Esophagus squamous epithelium (tissue), 4 donors: ENCODE data around the gene RSAD2.

Experiments used
- POLR2A ChIP-seq, 4 donors: fragments of 450-650 bp; IDR thresholded peaks; one replicate each; pipeline ENCODE4 v1.6.1; 2017; ENCODE audit warnings: antibody characterized with exemption in 4 of 4, mild to moderate bottlenecking in 4 of 4, moderate library complexity in 3 of 4
- TF ChIP-seq, protein P1 (sequence below), 6 experiments: fragments of 450-650 bp in 4 of 6; fragments of 200-600 bp in 2 of 6; sonication (generic) in 2 of 6; IDR thresholded peaks; one replicate each; pipeline ENCODE4 v1.5.1; 2016 to 2019; ENCODE audit warnings: antibody characterized with exemption in 6 of 6, mild to moderate bottlenecking in 4 of 6, moderate library complexity in 4 of 6

DNA sequence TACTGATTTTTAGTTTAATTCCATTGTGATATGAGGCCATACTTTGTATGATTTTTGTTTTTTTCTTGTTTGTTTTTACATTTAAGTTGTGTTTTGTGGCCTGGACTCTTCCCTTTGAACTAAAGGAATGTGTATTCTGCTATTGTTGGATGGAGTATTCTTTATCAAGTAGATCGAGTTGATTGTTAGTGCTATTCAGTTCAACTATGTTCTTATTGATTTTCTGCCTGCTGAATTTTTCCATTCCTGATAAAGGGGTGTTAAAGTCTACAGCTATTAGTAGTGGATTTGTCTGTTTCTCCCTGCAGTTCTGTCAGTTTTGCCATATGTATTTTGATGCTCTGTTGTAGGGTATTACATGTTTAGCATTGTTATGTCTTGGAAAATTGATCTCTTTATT lies 54.2 kb downstream of the RSAD2 start:
- TF ChIP-seq POLR2A (IDR thresholded peaks at IDR 0.05) = no peak
- TF ChIP-seq, protein P1, sequence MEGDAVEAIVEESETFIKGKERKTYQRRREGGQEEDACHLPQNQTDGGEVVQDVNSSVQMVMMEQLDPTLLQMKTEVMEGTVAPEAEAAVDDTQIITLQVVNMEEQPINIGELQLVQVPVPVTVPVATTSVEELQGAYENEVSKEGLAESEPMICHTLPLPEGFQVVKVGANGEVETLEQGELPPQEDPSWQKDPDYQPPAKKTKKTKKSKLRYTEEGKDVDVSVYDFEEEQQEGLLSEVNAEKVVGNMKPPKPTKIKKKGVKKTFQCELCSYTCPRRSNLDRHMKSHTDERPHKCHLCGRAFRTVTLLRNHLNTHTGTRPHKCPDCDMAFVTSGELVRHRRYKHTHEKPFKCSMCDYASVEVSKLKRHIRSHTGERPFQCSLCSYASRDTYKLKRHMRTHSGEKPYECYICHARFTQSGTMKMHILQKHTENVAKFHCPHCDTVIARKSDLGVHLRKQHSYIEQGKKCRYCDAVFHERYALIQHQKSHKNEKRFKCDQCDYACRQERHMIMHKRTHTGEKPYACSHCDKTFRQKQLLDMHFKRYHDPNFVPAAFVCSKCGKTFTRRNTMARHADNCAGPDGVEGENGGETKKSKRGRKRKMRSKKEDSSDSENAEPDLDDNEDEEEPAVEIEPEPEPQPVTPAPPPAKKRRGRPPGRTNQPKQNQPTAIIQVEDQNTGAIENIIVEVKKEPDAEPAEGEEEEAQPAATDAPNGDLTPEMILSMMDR (IDR thresholded peaks at IDR 0.05) = no peak
